HG03521 (cell line): Measurements from ENCODE around the gene STK32A.
A peak's percentile ranks its signal among the peaks of the same experiment; 100 is the strongest.
"Not testable (repeated sequence)": the region's sequence is repeated elsewhere in the genome, so short reads cannot be mapped to it uniquely, and the experiment has no call there.

ENCODE experiments used
- ATAC-seq: cut with Tn5 transposase; IDR thresholded peaks from one replicate; pipeline ENCODE4 v1.9.1; 2021; ENCODE audit warnings: mild to moderate bottlenecking, moderate library complexity; ENCODE audit not compliant: unreplicated experiment

Gene STK32A

DNA sequence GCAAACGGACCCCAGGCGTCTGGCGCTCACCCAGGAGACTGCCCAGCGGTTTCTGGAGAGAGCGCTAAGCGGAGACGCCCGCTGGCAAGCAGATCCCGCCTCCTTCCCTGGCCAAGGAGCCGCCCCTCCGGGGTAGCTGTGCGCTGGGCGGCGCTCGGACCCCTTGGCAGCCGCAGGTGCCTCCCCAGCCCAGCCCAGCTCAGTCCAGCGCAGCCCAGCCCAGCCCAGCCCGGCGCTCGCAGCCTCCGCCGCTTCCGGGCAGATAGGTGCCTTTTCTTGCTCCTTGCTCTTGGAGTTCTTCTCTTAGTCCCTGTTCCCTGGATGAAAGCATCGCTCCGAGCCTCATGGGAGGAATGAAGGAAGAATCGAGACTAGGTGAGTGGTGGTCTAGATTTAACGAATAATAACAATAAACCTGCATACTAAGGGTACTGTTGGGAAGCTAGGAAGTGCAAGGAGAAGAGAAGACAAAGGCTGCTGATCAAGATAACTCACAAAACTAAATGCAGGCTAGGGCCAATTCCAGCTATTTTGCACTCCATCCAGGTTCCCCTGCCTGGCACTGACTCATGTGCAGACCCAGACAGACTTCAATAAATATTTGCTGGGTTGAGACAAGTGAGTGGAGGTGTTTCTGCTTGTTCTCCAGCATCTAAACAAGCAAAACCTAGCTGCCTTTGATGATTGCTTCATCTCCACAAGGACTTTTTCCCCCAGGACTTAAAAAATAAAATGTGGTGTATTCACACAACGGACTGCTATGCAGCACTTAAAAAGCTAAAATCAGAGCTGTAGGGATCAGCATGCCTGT is at the start of gene STK32A:
Gene STK32A, plus strand, starts transcription at position 202 of the 811 bp plus-strand sequence. CDS start 4,609 bp downstream, outside the sequence.
- ATAC-seq, result no peak

DNA sequence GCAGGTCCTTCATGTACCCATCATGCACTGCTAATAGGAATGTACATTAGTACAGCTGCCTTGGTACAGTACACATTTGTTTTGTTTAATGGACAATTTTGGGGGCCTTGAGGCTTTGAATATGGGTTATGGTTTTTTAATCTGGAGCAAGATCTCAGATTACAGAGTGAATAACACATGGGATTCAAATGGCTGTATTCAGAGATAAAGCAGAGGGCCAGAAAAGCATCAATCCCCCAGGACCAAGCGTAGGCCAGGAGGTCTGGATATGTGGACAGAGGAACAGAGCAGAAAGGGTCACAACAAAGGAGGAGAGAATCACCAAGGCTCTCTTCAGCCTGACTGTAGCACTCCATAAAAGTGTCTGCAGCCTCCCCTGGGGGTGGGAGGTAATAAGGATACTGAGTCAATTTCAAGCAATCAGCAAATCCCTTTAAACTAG is 47.7 kb upstream of the STK32A start:
- ATAC-seq, result no peak

GRCh38 chr5:147188200-147189108 is 46.4 kb upstream of the STK32A start:
- peak; percentile 75 for ATAC-seq

DNA sequence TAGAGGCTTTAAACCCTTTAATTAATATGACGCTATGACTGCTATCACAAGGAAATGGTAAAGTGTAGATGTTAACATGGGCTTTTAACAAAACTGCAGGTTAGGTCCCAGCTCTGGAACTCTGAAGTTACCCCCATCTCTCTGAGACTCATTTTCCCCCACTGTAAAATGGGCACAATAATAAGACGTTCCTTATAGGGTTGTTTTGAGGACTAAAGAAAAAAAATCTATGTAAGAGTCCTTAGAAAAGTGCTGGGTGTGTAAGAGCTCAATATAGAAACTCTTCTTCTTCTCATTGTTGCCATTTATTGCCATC is 45.8 kb upstream of the STK32A start:
- ATAC-seq, result no peak

GRCh38 chr5:147190331-147190730 is 44.5 kb upstream of the STK32A start:
- no peak for ATAC-seq

- no peak for ATAC-seq
Measured at GRCh38 chr5:147193123-147193522, 41.7 kb upstream of the STK32A start.

- no peak for ATAC-seq
Measured at GRCh38 chr5:147200004-147200403, 34.8 kb upstream of the STK32A start.

- no peak for ATAC-seq
Measured at GRCh38 chr5:147203213-147203612, 31.6 kb upstream of the STK32A start.

DNA sequence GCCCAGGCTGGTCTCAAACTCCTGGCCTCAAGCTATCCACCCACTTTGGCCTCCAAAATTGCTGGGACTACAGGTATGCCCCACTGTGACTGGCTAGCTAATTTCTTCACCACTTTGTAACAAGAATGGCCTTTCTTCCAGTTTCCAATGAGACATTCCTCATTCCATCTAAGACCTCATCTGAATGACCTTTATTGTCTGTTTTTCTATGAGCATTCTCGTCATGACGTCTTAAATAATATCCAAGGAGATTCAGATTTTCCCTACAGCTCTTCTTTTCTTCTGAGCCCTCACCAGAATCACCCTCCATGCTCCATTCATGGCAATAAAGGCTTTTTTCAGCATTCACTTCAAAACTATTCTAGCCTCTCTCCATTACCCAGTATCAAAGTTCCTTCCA is 30.2 kb upstream of the STK32A start:
- ATAC-seq, result no peak

GRCh38 chr5:147208134-147208533 is 26.7 kb upstream of the STK32A start:
- no peak for ATAC-seq

GRCh38 chr5:147216552-147217154 is 18.2 kb upstream of the STK32A start:
- no peak for ATAC-seq

DNA sequence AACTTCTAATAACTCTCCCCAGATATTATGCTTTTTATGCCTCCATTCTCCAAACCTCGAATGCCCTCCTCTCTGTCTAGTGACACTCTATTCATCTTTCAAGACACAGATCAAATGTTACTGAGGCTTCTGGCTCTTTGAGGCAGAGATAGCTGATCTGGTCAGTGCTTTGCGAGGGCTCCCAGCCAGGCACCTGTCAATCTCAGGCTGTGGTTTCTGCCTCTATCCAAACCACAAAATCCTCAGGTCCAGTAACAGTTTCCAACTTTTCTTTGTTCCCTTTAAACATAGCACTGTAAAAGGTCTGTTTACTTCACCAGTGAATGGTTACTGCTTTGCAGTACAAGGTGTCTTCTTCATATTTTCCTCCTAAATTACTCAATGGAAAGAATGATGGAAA is 11.5 kb upstream of the STK32A start:
- ATAC-seq, result no peak

- peak; percentile 48 for ATAC-seq
Measured at GRCh38 chr5:147223948-147224791, 10.7 kb upstream of the STK32A start.

DNA sequence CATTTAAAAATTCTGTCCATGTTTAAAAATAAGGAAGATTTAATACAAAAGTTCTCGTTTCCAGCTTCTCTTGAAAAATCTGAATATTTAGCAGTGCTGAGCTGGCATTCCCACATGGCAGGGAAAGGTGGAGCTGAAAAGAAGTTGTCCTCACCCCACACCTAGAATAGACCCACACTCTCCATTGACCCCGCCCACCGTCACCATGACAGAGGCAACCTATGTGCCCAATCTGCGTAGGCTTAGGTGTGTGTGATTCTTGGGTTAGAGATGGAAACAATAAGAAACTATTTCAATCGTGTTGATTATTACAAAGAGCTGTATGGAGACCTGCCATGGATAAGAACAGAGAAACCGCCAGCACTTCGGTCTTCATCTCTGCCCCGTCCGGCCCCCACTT is 8.9 kb upstream of the STK32A start:
- no peak for ATAC-seq

DNA sequence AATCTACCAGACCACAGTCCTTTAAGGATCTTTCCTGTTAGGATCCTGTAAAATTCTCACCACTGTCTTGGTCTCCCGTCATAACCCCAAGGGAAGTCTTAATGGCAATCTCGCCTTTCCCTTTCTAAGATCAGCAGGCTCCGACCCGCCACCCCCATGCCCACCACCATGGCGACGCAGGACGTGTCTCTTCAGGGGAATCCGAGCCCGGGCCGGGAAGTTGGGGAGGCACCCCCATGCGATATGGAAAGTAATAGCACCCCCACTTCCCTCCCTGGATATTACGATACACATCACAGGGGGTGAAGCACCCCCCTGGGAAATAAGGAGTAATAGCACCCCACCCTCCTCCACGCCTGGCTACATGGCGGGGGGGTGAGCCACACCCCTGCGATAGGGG is 8.3 kb upstream of the STK32A start:
- ATAC-seq, result no peak

- no peak for ATAC-seq
Measured at GRCh38 chr5:147234239-147234824, 494 bp upstream of the STK32A start.

DNA sequence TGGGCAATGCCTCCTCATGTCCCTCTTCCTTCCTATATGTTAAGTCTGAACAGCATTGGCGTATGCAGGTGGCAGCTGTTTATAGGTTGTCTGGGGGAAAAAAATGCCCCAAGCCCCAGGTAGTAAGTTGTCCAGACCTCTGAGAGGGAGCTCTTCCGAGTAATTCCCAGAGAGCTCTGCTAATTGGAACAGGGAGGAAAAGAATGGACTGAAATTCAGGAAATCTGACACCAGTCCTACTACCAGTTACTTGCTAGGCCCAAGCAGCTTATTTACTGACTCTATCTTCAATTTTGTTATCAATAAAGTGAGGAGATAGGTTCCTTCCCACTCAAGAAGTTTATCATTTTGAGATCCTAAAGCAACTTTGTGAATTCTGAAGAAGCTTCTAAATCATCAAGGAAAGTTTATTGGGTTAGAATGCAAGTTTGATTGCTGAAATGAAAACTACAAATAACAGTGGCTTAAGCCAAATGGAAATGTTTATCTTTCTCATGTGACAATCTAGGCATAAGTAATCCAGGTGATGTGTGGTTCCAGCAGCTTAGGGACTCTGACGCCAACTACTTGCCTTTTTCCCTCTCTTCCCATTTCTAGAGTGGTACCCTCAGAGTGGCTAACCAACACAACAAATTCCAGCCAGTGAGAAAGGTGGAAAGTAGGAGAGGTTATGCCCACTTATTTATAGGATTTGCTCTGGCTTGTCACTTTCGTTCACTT is 5.6 kb downstream of the STK32A start:
- no peak for ATAC-seq

GRCh38 chr5:147243238-147243637 is 8.4 kb downstream of the STK32A start:
- not testable (repeated sequence) for ATAC-seq

GRCh38 chr5:147245381-147246165 is 10.7 kb downstream of the STK32A start:
- ATAC-seq, result no peak
